HEK293T (cell line): ENCODE data around the gene MPDU1.

Source experiments
- BHLHE40 ChIP-seq: fragments of 450-650 bp; IDR thresholded peaks from 2 replicates; pipeline ENCODE4 v1.6.1; 2016; ENCODE audit warnings: mild to moderate bottlenecking, moderate library complexity, borderline replicate concordance
- ELF4 ChIP-seq: fragments of 450-650 bp; IDR thresholded peaks from 2 replicates; pipeline ENCODE4 v1.6.1; 2017; ENCODE audit warnings: antibody characterized with exemption
- FOXK2 ChIP-seq: fragments of 450-650 bp; IDR thresholded peaks from 2 replicates; pipeline ENCODE4 v1.6.1; 2016; ENCODE audit warnings: mild to moderate bottlenecking
- FOXM1 ChIP-seq: fragments of 450-650 bp; IDR thresholded peaks from 2 replicates; pipeline ENCODE4 v1.6.1; 2017; ENCODE audit warnings: mild to moderate bottlenecking, borderline replicate concordance
- SP1 ChIP-seq: fragments of 450-650 bp; IDR thresholded peaks from 2 replicates; pipeline ENCODE4 v1.6.1; 2017

DNA sequence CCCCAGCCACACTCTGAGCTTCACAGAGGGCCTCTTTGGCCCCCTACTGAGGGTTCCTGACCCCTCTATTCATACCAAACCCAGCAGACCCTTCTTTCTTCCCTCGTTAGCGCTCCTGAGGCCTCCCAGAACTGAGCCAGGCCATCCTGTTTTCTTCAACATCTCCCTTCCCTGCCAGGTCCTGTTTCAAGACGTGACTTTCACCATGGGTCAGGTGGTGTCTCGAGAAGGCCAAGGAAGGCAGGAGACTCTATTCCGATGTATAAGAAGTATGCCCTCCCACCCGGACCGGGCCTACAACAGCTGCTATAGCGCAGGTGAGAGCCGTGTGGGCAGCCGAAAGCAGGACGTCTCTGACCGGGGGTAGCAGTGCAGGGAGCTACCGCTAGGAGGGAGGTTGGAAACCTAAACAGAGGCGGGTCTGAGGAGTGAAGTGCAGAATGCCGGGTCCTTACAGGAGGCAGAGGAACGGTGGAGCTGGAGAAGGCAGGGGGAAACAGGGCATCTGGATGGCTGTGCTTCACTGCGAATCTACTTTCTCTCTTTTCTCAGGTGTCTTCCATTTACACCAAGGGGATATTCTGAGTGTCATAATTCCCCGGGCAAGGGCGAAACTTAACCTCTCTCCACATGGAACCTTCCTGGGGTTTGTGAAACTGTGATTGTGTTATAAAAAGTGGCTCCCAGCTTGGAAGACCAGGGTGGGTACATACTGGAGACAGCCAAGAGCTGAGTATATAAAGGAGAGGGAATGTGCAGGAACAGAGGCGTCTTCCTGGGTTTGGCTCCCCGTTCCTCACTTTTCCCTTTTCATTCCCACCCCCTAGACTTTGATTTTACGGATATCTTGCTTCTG, 23.3 kb upstream of the MPDU1 start:
- no peak for TF ChIP-seq BHLHE40
- no peak for TF ChIP-seq SP1
- TF ChIP-seq FOXM1: no peak
- no peak for TF ChIP-seq FOXK2
- no peak for TF ChIP-seq ELF4
